Spleen (tissue), 7 donors: Measurements from ENCODE around the gene SMG9.

Experiments
- POLR2A ChIP-seq, 3 donors: fragments of 450-650 bp; IDR thresholded peaks; one replicate each; pipeline ENCODE4 v1.5.1; 2017; ENCODE audit warnings: antibody characterized with exemption in 3 of 3, mild to moderate bottlenecking in 1 of 3
- POLR2AphosphoS5 ChIP-seq, 3 donors: sonication (generic); formaldehyde crosslinking; IDR thresholded peaks; one replicate each; pipeline ENCODE4 v1.5.1; 2017; ENCODE audit warnings: antibody characterized with exemption in 3 of 3
- TF ChIP-seq, protein P1 (sequence below), 11 experiments: fragments of 200-600 bp in 7 of 11; fragments of 450-650 bp in 4 of 11; sonication (generic) in 4 of 11; IDR thresholded peaks in 8 of 11; conservative IDR thresholded peaks in 3 of 11; 1 replicate in 7 of 11; 2 replicates in 4 of 11; pipeline versions ENCODE4 v1.4.0 to v1.8.0; 2016 to 2021; ENCODE audit warnings: antibody characterized with exemption in 11 of 11, inconsistent platforms in 4 of 11, mild to moderate bottlenecking in 1 of 11
- donor health status: DM: no; HTN: no; CAD: no; lungs with moderate emphysema.
- donor health status: DM: no; HTN: no; CAD: no.
- donor health status: DM: no; HTN: no; CAD: no.

DNA sequence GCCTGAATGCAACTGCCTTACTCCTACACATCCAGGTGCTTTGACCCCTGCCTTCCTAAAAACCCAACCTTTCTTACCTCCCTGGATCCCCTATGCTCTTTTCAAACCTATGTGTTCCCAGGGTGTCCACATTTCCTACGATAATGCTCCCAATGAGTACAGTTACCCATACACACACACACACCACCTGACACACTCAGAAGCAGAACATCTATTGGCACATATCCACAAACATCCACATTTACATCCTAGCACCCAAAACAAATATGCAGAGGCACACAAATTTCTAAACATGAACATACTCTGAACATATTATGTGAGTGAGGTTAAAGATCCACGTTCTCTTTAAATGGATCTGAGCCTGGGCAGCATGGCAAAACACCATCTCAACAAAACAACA lies 62.4 kb downstream of the SMG9 start:
- TF ChIP-seq POLR2AphosphoS5 (IDR thresholded peaks at IDR 0.05) (no peak), POLR2A (IDR thresholded peaks at IDR 0.05) (no peak)
- TF ChIP-seq, protein P1, sequence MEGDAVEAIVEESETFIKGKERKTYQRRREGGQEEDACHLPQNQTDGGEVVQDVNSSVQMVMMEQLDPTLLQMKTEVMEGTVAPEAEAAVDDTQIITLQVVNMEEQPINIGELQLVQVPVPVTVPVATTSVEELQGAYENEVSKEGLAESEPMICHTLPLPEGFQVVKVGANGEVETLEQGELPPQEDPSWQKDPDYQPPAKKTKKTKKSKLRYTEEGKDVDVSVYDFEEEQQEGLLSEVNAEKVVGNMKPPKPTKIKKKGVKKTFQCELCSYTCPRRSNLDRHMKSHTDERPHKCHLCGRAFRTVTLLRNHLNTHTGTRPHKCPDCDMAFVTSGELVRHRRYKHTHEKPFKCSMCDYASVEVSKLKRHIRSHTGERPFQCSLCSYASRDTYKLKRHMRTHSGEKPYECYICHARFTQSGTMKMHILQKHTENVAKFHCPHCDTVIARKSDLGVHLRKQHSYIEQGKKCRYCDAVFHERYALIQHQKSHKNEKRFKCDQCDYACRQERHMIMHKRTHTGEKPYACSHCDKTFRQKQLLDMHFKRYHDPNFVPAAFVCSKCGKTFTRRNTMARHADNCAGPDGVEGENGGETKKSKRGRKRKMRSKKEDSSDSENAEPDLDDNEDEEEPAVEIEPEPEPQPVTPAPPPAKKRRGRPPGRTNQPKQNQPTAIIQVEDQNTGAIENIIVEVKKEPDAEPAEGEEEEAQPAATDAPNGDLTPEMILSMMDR (IDR thresholded peaks at IDR 0.05 in 8 of 11, conservative IDR thresholded peaks at IDR 0.05 in 3 of 11), result no peak
